ENCODE results near the gene RASA4B.

GRCh38 chr7:102457352-102457924 lies 60.1 kb downstream of the RASA4B start:
- TF ChIP-seq CTCF (IDR thresholded peaks at IDR 0.05) (no peak), POLR2A (IDR thresholded peaks at IDR 0.05) (no peak), POLR2AphosphoS5 (IDR thresholded peaks at IDR 0.05) (no peak)
